Stimulated activated naive CD4-positive, alpha-beta T cell (primary cell): ENCODE results near the gene TRMT112.

ENCODE experiments used
- DNase-seq, 6 experiments: peaks; one replicate each; lab custom pipeline; 2025; lab: John Stamatoyannopoulos, UW

TRMT112 gene

DNA sequence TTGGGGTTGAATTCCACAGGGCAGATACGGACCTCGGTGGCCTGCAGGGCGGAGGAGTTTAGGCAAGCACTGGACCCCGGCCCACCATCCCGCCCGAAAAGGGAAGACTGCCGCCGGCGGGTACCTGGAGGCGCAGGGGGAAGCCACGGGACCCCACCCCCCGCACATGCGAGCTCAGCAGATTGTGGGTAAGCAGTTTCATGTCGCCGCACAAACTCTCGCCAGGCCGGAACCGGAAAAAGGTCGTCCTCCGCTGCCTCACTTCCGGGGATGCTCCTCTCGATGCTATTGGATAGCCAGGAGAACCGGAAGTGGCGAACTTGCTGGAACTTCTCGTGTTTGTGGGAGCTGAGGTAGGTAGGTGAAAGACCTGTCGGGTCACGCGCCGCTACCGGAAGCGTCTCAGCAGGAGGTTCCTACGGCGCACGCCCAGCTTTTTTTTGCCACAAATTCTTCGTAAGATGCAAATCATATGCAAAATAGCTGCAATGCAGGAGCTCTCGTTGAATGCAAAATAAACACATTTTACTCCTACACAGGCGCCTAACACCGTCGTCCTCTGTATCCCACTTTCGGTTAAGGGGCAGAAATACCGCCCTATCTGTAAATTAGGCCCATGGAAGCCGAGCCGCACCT is at the start of gene TRMT112:
TRMT112 (minus strand) TSS at position 235 of the 636 bp plus-strand sequence; CDS start at position 202, 33 bp downstream.
- peak; percentile 91 to 98 (median 97) for DNase-seq

GRCh38 chr11:64366751-64367150 is 49.4 kb upstream of the TRMT112 start:
- no peak for DNase-seq

GRCh38 chr11:64364911-64365310 is 47.6 kb upstream of the TRMT112 start:
- no peak for DNase-seq

DNA sequence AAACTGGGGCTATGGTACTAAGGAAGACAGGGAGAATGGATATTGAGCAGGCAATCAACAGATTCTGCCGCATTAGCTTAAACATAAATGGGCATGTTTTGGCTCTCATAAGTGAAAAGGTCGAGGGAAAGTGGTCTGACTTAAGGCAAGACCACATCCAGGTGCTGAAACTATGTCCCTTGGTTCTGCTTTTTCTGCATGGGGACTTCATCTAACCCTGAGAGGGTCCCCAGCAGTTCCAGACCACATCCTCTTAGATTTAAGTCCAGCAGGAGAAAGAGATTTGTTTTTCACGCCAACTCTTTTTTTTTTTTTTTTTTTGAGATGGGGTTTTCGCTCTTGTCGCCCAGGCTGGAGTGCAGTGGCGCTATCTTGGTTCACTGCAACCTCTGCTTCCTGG is 47.1 kb upstream of the TRMT112 start:
- no peak for DNase-seq

- no peak for DNase-seq
Observed at GRCh38 chr11:64362339-64362738, 45.0 kb upstream of the TRMT112 start.

DNA sequence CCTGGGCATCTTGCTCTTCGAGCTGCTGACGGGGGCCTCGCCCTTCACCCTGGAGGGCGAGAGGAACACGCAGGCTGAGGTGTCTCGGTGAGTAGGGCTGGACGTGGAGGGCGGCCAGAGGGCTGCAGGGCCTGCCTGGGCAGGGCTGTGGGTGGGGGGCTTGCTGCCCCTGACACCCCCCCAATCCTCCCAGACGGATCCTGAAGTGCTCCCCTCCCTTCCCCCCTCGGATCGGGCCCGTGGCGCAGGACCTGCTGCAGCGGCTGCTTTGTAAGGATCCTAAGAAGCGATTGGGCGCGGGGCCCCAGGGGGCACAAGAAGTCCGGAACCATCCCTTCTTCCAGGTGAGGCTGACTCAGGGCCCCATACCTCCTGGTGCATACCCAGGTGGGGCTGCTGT is 44.3 kb upstream of the TRMT112 start:
- no peak for DNase-seq

DNA sequence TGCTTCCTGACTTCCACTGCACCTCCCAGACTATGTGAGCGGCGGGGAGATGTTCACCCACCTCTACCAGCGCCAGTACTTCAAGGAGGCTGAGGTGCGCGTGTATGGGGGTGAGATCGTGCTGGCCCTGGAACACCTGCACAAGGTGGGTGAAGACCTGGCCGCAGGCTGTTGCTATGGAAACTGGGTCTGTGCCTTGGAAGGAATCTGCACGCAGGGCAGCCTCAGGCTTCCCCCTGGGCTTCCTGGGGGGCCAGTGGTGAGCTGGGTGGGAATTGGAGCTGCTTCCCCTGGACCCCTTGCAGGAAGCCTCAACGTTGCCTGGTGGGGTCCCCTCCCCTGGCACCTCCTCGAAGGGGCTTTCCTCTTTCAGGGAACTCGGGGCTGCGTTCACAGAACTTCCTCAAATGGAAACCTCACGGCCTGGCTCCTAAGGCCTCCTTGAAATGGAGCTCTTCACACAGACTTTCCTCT is 43.1 kb upstream of the TRMT112 start:
- peak in 1 of 6 experiments; percentile 45 for DNase-seq

DNA sequence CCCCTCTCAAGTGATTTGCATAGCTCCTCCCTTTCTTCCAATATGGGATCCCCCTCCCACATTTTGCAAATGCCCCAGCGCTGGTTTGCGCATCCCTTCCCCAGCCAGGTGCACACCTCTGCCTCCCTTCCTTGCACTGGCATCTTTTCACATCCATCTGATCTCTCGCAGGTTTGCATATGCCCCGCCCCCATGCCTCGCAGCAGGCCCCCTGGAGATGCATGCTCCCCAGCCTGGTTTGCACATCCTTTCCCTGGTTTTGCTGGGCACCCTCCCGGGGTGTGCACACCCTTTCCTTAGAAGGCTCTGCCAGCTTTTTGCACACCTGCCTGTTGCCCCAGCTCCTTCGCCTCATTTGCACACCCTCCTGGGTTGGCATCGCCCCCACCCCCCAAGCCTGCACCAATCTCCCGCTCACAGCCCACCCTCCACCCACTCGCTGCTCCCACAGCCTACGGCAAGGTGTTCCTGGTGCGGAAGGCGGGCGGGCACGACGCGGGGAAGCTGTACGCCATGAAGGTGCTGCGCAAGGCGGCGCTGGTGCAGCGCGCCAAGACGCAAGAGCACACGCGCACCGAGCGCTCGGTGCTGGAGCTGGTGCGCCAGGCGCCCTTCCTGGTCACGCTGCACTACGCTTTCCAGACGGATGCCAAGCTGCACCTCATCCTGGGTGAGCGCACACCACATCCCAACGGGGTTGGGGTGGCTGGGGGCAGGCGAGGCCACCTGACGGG is 42.5 kb upstream of the TRMT112 start:
- DNase-seq = peak in 3 of 6 experiments; percentile 29 to 45 (median 34)

GRCh38 chr11:64358907-64359711 is 41.8 kb upstream of the TRMT112 start, which contains the start of gene RPS6KA4:
Gene RPS6KA4 (plus strand): TSS chr11:64359162. CDS start chr11:64359236, 74 bp downstream.
- peak in 5 of 6 experiments; percentile 18 to 42 (median 21) for DNase-seq

- DNase-seq = no peak
Observed at GRCh38 chr11:64358536-64358906, 41.2 kb upstream of the TRMT112 start.

DNA sequence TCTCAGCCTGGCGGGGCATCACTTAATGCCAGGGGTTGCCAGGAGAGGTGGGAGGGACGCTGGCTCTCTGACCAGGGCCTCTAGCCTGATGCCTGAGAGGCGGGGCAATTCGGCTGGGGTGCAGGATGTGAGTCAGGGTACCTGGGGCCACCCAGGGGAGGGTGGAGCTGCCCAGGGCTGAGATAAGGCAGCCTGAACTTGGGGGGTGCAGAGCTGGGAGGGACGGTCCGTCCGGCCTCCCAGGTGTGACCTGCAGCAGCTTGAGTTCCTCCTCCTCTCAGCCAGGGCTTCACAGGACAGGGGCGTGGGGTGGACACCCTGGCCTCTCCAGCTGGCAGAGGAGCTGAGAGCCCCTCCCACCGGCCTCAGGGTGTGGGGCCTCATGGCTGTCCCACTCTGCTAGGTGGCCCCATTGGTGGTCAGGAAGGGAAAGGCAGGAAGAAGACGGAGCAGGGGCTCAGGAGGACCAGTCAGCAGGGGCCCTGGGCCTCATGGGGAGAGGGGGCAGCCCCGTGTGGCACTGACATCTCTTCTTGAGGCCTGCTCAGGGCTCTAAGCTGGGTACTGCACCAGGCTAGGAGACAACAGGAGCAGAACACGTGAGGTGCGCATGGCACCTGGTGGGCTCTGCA is 40.7 kb upstream of the TRMT112 start:
- DNase-seq = no peak

DNA sequence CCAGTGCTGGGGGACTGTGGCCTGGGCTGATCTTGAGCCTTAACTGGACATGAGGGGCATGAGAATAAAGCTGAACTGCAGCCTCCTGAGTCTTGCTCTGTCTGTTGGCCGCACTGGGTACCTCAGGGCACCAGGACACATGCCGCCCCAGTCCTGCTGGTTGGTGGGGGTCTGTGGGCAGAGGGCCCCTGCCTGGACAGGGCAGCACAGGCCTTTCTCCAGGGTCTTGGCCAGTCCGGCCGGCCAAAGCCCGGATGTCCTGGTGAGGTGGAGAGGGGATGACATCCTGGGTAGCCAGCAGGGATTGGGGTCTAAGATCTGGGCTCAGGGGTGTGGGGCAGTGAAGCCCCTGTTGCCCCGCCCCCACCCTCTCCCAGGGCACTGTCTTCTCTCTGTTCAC is 40.1 kb upstream of the TRMT112 start:
- no peak for DNase-seq

DNA sequence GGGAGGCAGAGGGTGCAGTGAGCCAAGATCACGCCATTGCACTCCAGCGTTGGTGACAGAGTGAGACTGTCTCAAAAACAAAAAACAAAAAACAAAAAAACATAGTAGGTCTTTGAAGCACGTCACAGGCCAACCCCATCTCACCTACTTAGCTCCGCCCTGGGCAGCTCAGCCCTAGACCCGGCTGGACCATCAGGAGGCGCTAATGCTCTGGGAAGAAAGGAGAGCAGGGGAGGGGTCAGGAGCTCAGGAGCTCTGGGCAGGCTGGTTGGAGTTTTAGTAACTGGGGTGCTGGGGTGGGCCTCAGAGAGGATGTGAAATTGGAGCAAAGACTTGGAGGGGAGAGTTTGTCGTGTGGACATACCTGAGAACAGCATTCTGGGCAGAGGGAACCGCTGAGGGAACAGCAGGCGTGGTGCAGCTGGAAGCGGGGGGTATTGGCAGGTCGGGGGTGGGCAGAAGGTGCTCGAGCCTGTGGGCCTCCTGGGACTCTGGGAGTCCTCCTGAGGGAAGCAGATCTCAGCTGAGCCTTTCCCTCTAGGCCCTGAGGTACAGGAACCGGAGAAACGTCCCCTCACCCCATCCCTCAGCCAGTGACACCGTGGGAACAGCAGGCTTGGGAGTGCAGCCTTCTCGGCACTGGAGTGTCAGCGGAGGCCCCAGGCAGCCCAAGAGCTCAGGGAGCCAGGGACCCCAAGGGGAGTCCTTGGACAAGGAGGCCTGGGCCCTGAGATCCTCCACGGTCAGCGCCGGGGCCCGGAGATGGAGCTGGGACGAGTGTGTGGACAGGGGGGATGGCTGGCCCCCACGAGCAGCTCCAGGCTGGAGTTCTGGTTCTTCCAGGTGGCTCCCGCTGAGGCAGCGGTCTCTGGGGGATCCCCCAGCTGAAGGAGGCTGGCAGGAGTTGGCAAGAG is 39.4 kb upstream of the TRMT112 start:
- DNase-seq = no peak

DNA sequence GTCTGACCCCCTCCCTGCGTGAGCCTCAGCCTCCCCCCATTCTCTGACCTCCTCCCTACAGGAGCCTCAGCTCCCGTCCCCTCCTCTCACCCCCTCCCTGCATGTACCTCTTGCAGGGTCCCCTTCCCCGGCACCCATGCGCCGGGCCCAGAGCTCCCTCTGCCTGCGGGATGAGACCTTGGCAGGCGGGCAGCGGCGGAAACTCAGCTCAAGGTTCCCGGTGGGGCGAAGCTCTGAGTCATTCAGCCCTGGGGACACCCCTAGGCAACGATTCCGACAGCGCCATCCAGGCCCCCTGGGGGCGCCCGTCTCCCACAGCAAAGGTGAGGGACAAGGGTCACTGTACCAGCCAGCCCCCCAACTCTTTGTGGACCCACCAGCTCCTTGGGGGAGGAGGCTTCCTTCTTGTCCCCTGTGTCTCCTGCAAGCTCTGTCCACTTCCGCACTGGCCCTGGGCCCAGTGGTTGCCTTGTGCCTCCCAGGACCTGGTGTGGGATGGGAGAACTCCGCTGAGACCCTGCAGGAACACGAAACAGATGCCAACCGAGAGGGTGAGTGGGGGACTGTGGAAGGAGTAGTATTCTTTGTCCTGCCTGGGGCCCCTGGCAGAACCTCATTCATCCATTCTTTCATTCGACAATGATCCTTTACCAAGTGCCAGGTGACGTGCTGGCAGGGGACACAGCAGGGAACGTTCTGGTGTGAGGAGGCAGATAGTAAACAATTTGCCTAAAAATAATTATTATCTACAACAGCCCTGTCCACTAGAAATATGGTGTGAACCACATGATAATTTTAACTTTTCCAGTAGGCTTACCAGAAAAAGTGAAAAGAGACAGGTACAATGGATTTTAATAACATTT is 38.0 kb upstream of the TRMT112 start:
- DNase-seq = peak in 5 of 6 experiments; percentile 17 to 31 (median 19)

GRCh38 chr11:64353715-64354506 is 36.6 kb upstream of the TRMT112 start:
- DNase-seq = no peak

DNA sequence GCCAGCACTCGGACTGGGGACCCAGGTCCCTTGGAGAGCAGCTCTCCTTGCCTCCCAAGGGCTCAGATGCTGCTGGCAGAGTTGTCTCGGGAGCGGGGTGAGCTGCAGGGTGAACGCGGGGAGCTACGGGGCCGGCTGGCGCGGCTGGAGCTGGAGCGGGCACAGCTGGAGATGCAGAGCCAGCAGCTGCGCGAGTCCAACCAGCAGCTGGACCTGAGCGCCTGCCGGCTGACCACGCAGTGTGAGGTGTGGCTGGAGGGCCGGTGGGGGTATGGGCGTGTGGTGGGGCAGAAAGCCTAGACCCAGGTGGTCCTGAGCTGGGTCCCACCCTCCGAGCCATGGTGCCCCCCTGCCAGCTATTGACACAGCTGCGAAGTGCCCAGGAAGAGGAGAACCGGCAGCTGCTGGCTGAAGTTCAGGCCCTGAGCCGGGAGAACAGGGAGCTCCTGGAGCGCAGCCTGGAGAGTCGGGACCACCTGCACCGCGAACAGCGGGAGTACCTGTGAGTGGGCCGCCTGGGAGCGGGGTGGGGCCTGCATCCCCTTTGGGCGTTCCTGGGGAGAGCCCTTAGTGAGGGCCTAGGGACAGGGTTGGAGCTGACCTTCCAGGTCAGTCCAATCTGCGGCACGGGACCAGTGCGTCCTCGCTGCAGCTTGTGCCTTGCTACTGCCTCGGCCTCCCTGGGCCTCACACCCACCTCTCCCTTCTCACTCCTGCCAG is 35.8 kb upstream of the TRMT112 start:
- no peak for DNase-seq

GRCh38 chr11:64352099-64352994 is 35.0 kb upstream of the TRMT112 start:
- no peak for DNase-seq
